Measurements from ENCODE around the gene ACVR1. TPM values are rescaled to one million over a fixed set of nuclear protein-coding genes. Genes with fewer than 3 reads are reported as not detected.
A peak's percentile ranks its signal among the peaks of the same experiment; 100 is the strongest.

ACVR1 gene
- total and polyA plus RNA-seq, 2 of the 13 experiments (the other 11 are each of a cell fraction or from before 2014, with no cell fraction given): 2.3 to 5.4 TPM

- TF ChIP-seq RERE (CRISPR knock-in tag; IDR thresholded peaks at IDR 0.05; ENCODE audit: low read depth) (no peak), ZHX1 (CRISPR knock-in tag; IDR thresholded peaks at IDR 0.05; ENCODE audit: low read depth) (no peak), MNT (IDR thresholded peaks at IDR 0.05) (no peak), ZNF12 (CRISPR knock-in tag; IDR thresholded peaks at IDR 0.05) (no peak), TAF1 (CRISPR knock-in tag; IDR thresholded peaks at IDR 0.05) (no peak; the same call in 1 of the 2 replicates), ATM (IDR thresholded peaks at IDR 0.05; ENCODE audit: borderline replicate concordance) (no peak), FOXK1 (CRISPR knock-in tag; IDR thresholded peaks at IDR 0.05; ENCODE audit: borderline replicate concordance, low read depth) (peak; percentile 56; the same call in 1 of the 2 replicates), HNF4G (IDR thresholded peaks at IDR 0.05; ENCODE audit: borderline replicate concordance, low read depth, low read length) (peak; percentile 53; the same call in 1 of the 2 replicates), HNF4G (CRISPR knock-in tag; IDR thresholded peaks at IDR 0.05; ENCODE audit: borderline replicate concordance, low read depth) (peak; percentile 71), U2AF2 (IDR thresholded peaks at IDR 0.05; ENCODE audit: low read depth, low read length) (no peak), RARG (CRISPR knock-in tag; IDR thresholded peaks at IDR 0.05; ENCODE audit: low read depth) (no peak), IRX3 (CRISPR knock-in tag; IDR thresholded peaks at IDR 0.05; ENCODE audit: borderline replicate concordance, low read depth) (no peak), MTA1 (CRISPR knock-in tag; IDR thresholded peaks at IDR 0.05; ENCODE audit: borderline replicate concordance) (peak; percentile 92), GMEB1 (CRISPR knock-in tag; IDR thresholded peaks at IDR 0.05; ENCODE audit: borderline replicate concordance) (no peak), FOSL1 (CRISPR knock-in tag; IDR thresholded peaks at IDR 0.05; ENCODE audit: borderline replicate concordance) (no peak), ZBTB20 (CRISPR knock-in tag; IDR thresholded peaks at IDR 0.05; ENCODE audit: borderline replicate concordance, low read depth) (peak; percentile 76; the same call in 1 of the 2 replicates), ZNF580 (CRISPR knock-in tag; IDR thresholded peaks at IDR 0.05; ENCODE audit: borderline replicate concordance, low read depth) (peak; percentile 63; the same call in 1 of the 2 replicates)
Observed at GRCh38 chr2:157840568-157841156, 35.5 kb downstream of the ACVR1 start (continued).
